ENCODE data around the gene CDH4.

Gene CDH4

DNA sequence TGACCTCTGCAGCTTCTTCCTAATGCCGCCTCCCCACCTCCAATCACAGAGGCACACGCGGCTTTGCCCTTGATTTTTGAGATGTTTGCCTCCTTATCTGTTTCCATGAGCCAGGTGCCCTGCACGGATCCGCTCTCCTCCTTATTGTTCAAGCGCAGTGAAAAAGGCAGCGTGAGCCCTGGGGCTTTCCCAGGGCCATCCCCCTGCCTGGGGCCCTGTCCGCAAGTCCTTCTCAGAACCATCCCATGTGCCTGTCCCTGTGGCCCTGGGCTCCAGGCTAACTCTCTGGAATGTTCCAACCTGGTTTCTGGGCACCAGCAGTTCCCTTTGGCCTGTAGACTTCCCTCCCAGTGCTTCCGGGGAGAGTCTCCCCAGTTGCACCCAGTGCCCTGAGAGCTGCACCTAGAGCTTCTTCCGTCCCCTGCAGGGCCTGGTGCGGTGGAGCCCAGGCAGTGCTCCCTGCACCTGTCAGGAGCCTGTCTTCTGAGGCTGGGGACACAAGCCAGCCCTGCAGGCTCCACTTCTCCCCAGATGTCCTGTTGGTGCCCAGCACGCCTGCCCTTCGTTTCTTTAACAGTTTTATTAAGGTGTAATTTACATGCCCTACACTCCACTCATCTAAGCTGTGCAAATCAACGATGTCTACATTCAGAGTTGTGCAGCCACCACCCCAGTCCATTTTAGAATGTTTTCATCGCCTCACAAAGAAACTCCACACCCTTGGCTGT lies 330.3 kb downstream of the CDH4 start:
- no peak for DNase-seq (ENCODE audit: low spot score)

DNA sequence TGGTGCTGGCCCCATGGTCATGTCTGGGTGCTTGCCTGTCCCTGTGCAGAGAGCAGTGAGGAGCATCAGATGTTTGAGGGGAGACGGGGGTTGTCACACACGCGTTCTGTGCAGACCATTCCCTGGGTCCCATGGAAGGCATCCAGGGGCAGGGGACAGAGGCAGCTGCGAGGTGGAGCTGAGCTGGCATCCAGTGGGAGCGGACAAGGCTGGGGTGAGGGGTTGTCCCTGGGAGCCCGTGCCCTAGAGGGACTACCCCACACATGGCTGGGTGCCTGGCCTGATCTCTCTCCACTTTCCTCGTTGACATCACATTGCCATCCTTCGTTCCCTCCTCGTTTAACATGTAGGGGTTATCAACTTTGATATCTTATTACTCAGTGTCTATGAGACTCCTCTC lies 331.3 kb downstream of the CDH4 start:
- no peak for DNase-seq (ENCODE audit: low spot score)

GRCh38 chr20:61584851-61585250 lies 332.8 kb downstream of the CDH4 start:
- DNase-seq (ENCODE audit: low spot score) = no peak

GRCh38 chr20:61585764-61586163 lies 333.7 kb downstream of the CDH4 start:
- DNase-seq (ENCODE audit: low spot score) = no peak

- DNase-seq (ENCODE audit: low spot score) = no peak
Measured at GRCh38 chr20:61587036-61587435, 335.0 kb downstream of the CDH4 start.

GRCh38 chr20:61587681-61588289 lies 335.7 kb downstream of the CDH4 start:
- no peak for DNase-seq (ENCODE audit: low spot score)

GRCh38 chr20:61588411-61589385 lies 336.6 kb downstream of the CDH4 start:
- DNase-seq (ENCODE audit: low spot score) = no peak

- no peak for DNase-seq (ENCODE audit: low spot score)
Measured at GRCh38 chr20:61590236-61590635, 338.2 kb downstream of the CDH4 start.

GRCh38 chr20:61593516-61593915 lies 341.5 kb downstream of the CDH4 start:
- no peak for DNase-seq (ENCODE audit: low spot score)

DNA sequence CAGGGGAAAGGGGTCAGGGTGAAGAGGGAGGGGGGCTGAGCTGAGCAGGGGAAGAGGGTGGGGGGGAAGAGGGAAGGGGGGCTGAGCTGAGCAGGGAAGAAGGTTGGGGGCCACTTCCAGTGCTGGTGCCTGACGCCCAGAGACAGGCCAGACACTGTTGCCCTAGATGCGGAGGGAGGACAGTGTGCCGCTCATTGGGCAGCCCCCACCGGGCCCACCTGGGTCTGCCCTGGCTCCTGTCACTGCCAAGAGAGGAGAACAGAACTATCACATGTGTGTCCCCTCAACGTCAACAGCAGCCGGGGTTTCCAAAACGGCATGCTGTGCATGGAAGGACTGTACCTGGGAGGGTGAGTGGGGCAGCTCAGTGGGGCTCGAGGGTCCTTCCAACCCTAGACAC lies 342.1 kb downstream of the CDH4 start:
- DNase-seq (ENCODE audit: low spot score) = no peak

DNA sequence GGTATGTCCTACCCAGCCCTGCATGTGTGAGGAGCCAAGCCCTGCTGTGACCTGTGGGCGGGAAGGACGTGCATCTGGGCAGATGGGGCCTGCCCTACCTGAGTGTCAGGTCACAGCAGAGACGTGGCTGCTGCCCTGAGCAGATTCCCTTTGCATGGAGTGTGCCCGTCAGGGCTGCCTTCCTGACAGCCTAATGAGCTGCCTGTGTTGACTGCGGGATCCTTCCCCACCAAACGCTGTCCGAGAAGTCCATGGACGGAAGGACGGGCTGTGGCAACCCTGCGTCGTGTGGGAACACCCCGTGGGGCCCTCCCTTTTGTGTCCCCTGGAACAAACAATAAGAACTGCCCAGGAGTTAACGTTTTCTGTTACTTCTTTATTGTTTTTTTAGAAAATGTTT lies 343.2 kb downstream of the CDH4 start:
- no peak for DNase-seq (ENCODE audit: low spot score)

DNA sequence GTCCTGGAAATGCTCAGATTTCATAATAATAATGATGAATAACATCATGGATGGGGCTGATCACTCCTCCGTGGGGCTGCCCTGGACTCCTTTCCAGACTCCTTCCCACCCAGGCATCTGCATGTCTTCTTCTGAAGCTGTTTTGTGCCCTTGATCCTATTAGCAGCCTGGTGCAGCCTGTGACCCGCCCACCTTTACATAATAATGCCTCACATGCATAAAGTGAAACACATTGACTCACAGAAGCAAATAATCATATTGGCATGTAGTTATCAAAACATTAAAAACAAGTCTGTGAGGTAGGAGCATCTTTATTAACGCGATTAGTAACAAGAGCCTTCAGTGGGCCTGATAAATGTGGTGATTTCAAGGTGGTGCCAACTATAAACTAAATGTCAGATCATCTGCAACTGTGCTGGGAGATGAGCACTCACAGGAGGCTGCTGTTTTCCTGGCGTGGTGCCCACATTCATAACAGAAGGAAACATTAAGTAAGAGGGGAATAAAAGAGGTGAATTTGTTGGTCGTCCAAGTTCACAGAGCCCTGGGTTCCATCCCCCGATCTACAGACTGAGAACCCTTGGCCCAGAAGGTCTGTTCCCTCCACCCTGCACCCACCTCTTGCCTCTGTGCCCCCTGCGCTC lies 344.7 kb downstream of the CDH4 start:
- DNase-seq (ENCODE audit: low spot score) = no peak

GRCh38 chr20:61597996-61598395 lies 345.9 kb downstream of the CDH4 start:
- no peak for DNase-seq (ENCODE audit: low spot score)

- no peak for DNase-seq (ENCODE audit: low spot score)
Measured at GRCh38 chr20:61598586-61598985, 346.5 kb downstream of the CDH4 start.

DNA sequence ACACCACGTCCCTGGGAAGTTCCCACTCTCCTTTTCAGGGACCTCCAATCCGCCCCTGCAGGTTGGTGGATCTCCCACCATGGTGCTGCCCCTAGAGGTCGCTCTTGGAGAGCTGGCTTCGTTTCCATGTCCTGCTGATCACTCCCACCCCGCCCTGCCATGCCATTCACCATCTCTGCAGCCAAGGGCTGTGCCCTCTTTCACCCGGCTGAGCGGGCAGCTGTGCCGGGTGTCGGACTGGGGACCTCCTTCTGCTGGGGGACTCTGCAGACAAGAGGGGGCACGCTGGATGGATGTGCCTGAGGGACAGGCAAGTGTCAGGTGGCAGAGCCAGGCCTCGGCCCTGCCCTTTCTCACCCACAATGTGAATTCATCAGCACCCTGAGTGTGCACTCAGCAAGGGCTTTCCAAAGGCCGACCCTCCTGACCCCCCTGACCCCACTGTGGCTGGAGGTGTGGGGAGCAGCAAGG lies 347.0 kb downstream of the CDH4 start:
- DNase-seq (ENCODE audit: low spot score) = no peak

DNA sequence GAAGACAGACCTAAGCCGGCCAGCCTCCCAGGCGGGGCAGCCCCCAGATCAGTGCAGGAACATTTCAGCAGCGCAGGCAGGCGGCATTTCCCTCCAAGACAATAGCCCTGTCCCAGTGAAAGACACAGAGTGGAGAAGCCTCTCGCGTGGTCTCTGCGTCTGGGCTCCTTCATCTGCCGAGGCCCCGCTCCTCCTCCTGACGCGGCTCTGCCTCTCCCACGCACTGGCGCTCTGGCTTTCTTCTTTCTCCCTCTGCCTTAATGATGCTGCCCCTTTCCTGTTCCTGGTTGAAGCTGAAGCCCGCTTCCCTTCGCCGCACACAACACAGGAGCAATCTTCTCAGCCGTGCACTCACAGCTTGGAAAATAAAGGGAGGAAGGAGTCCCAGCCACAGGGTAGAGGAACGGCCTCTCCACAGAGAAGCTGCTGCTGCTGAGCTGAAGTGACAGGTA lies 347.5 kb downstream of the CDH4 start:
- no peak for DNase-seq (ENCODE audit: low spot score)

GRCh38 chr20:61600016-61600415 lies 348.0 kb downstream of the CDH4 start:
- no peak for DNase-seq (ENCODE audit: low spot score)

DNA sequence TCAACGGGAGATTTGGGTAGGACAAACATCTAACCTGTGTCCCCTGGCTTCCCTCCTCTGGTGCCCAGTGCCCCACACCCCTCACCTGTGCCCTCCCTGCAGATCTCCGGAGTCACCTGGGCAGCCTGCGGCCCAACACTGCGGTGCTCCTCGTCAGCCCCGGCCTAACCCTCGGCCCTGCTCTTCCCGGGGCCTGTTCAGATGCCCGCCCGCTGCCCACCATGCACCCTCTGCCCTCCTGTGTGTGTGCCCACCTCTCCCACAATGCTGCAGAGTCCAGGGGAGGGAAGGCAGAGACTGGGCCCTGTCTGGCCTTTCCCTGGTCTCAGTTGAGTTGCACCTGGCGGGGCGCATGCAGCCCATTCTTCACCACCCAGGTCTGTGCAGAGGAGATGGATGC lies 349.3 kb downstream of the CDH4 start:
- DNase-seq (ENCODE audit: low spot score) = no peak

- DNase-seq (ENCODE audit: low spot score) = no peak
Measured at GRCh38 chr20:61601853-61602252, 349.8 kb downstream of the CDH4 start.

DNA sequence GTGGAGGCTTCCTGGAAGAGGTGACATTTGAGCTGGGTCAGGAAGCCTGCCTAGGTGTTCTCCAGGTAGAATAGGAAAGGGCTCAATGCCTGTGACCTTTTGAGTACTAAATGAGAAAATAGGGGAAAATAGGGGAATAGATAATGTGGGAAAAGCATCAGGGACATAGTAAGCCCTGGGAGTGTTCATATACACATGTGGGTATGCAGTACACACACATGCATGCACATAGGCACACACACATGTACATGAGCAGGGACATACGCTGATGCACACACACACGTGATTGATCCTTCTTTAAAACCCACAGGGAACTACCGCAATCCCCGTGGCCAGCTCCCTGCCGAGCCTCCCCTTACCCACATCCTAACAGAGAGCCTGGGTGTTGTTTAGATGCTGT lies 351.7 kb downstream of the CDH4 start:
- DNase-seq (ENCODE audit: low spot score) = no peak

DNA sequence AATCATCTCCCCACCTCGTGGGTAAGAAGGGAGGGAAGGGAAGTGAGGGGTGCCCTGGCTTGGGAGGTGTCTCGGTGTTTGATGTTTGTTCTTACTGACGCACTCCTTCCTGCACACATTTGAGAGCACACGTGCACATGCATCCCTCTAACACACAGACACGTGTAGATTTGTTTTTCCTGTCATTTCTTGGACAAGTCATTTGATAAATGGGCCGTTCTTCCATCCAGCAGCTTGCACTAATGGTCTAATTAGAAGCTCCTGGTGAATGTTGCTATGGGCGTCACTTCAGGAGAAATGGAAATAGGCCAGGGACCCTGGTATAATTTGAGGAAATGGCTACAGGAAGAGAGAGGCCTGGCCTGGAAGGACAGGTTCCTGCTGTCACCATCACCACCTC lies 352.5 kb downstream of the CDH4 start:
- no peak for DNase-seq (ENCODE audit: low spot score)

GRCh38 chr20:61605283-61605682 lies 353.2 kb downstream of the CDH4 start:
- DNase-seq (ENCODE audit: low spot score) = no peak
